A673 (cell line): ENCODE data around the gene CR2.

Experiments
- EZH2 ChIP-seq: fragments of 200-600 bp; sonication (generic); IDR thresholded peaks from 2 replicates; pipeline ENCODE4 v1.6.1; 2017; ENCODE audit warnings: borderline replicate concordance, low read depth, mild to moderate bottlenecking, mixed read lengths, antibody characterized with exemption, low read length; ENCODE audit not compliant: poor library complexity, severe bottlenecking
- TF ChIP-seq, protein P1 (sequence below): fragments of 300-800, 200-600 bp; sonication (generic); conservative IDR thresholded peaks from 2 replicates; pipeline ENCODE4 v1.5.1; 2017; ENCODE audit warnings: low read depth, mild to moderate bottlenecking, antibody characterized with exemption, low read length, moderate library complexity, mixed read lengths

- TF ChIP-seq, protein P1, sequence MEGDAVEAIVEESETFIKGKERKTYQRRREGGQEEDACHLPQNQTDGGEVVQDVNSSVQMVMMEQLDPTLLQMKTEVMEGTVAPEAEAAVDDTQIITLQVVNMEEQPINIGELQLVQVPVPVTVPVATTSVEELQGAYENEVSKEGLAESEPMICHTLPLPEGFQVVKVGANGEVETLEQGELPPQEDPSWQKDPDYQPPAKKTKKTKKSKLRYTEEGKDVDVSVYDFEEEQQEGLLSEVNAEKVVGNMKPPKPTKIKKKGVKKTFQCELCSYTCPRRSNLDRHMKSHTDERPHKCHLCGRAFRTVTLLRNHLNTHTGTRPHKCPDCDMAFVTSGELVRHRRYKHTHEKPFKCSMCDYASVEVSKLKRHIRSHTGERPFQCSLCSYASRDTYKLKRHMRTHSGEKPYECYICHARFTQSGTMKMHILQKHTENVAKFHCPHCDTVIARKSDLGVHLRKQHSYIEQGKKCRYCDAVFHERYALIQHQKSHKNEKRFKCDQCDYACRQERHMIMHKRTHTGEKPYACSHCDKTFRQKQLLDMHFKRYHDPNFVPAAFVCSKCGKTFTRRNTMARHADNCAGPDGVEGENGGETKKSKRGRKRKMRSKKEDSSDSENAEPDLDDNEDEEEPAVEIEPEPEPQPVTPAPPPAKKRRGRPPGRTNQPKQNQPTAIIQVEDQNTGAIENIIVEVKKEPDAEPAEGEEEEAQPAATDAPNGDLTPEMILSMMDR, result no peak
- TF ChIP-seq EZH2, result no peak
These were observed 26.1 kb upstream of the CR2 start for GRCh38 chr1:207427832-207428585.
